ENCODE data around the gene TENM4. TPM values are rescaled to one million over a fixed set of nuclear protein-coding genes. Genes with fewer than 3 reads are reported as not detected.
A peak's percentile ranks its signal among the peaks of the same experiment; 100 is the strongest.

TENM4 gene
- total and polyA plus RNA-seq, 2 of the 8 experiments (the other 6 are each of a cell fraction or from before 2014, with no cell fraction given), result 3.5 to 7.2 TPM

- Histone ChIP-seq H3K23ac (ENCODE audit: insufficient read length) (no peak overlapping the region), H3K23me2 (ENCODE audit: low read depth, low read length) (no peaks in the 10 kb centered on the region), H3K9me3 (ENCODE audit: insufficient read depth in 2 of 2, low read depth in 1 of 2, low read length in 1 of 2) (no peaks in the 10 kb centered on the region), H3K56ac (replicated peaks; ENCODE audit: insufficient read length, low read depth, low read length) (no peak overlapping the region), H2BK20ac (ENCODE audit: low read length) (no peak overlapping the region), H4K5ac (ENCODE audit: insufficient read length, low read depth, low read length) (no peak overlapping the region), H2AK5ac (ENCODE audit: low read depth, low read length) (0 out of 2 replicates have a peak overlapping the region, but pooled peaks have one; percentile 42), H3K14ac (ENCODE audit: insufficient read length) (no peak overlapping the region), H3K4ac (replicated peaks; ENCODE audit: insufficient read length, low read depth, low read length) (no peak overlapping the region), H3K18ac (ENCODE audit: extremely low read depth, low read length) (no peak overlapping the region; the same call in none of the 2 replicates), H4K20me1 (replicated peaks in 1 of 2; ENCODE audit: control insufficient read depth in 1 of 2, insufficient read depth in 2 of 2, low read length in 2 of 2) (no peaks in the 10 kb centered on the region), H3K79me2 (ENCODE audit: control insufficient read depth in 1 of 2, insufficient read depth in 2 of 2, low read length in 2 of 2) (no peaks in the 10 kb centered on the region), H2BK15ac (ENCODE audit: low read length) (no peak overlapping the region), H3K36me3 (ENCODE audit: control insufficient read depth in 2 of 4, insufficient read depth in 4 of 4, low read length in 3 of 4) (no peaks in the 10 kb centered on the region), H4K91ac (replicated peaks; ENCODE audit: insufficient read length, low read length) (peak overlapping the region; percentile 46), H2BK120ac (replicated peaks; ENCODE audit: low read depth, low read length) (no peak overlapping the region), H3K79me1 (ENCODE audit: low read depth, low read length) (no peaks in the 10 kb centered on the region), H3K27ac (ENCODE audit: low read depth, low read length) (no peak overlapping the region), H2AFZ (ENCODE audit: low read length) (no peak overlapping the region), H2BK5ac (ENCODE audit: low read depth, low read length) (no peak overlapping the region), H3K4me3 (ENCODE audit: extremely low read depth in 1 of 4, insufficient read depth in 2 of 4, low read depth in 3 of 4, low read length in 4 of 4) (no peak overlapping the region), H4K8ac (ENCODE audit: extremely low read depth, insufficient read depth, low read length) (no peak overlapping the region), H2BK12ac (ENCODE audit: low read depth, low read length) (peak overlapping the region; percentile 88; the same call in 1 of the 2 replicates), H3K27me3 (replicated peaks in 1 of 4; ENCODE audit: control insufficient read depth in 3 of 4, extremely low read depth in 1 of 4, insufficient read depth in 3 of 4, low read length in 3 of 4) (no peaks in the 10 kb centered on the region), H3K4me1 (replicated peaks in 1 of 4; ENCODE audit: control insufficient read depth in 3 of 4, insufficient read depth in 4 of 4, low read length in 3 of 4) (peaks cover 0 to 17% (median 10%) of the 10 kb centered on the region in 4 experiments; a peak in 5 of 7 replicates), H3K4me2 (ENCODE audit: insufficient read depth in 1 of 2, low read depth in 2 of 2, low read length in 2 of 2) (no peak overlapping the region), H3K9ac (replicated peaks in 1 of 4; ENCODE audit: extremely low read depth in 1 of 4, low read depth in 3 of 4, low read length in 3 of 4) (no peak overlapping the region)
- ChIA-PET POLR2A (ENCODE audit: partially characterized antibody) (interaction anchor here (0.6 to 2.1 kb wide), 2 partner anchors 160 to 253 kb away, joined by 5 read pairs; no protein-coding TSS in a partner anchor), CTCF (ENCODE audit: partially characterized antibody) (interaction anchor here (0.6 to 10.3 kb wide), 19 partner anchors 9 to 277 kb away, joined by 3 to 187 read pairs (median 4); no protein-coding TSS in a partner anchor)
- FAIRE-seq (no peak), DNase-seq (ENCODE audit: low read depth in 1 of 2, low spot score in 2 of 2) (no peak)
- TF ChIP-seq BRCA1 (IDR thresholded peaks at IDR 0.05; ENCODE audit: low read depth, low read length), result no peak
- WGBS, 2 experiments (ENCODE audit: extremely low coverage in 1 of 2, insufficient coverage in 1 of 2, insufficient read length in 1 of 2, insufficient replicate concordance in 2 of 2, low coverage in 1 of 2, low lambda C conversion rate in 2 of 2, missing lambda C conversion rate in 1 of 2), result 75% methylated on average over 2 of the region's 3 CpGs; no CpG with 5 or more reads in 1 of the 2 experiments
These were observed 639.5 kb downstream of the TENM4 start for GRCh38 chr11:78801161-78801884.
